ENCODE data around the gene KIFBP.
"Not testable (repeated sequence)": the region's sequence is repeated elsewhere in the genome, so short reads cannot be mapped to it uniquely, and the experiment has no call there.

Gene KIFBP

GRCh38 chr10:69005704-69006485 is 17.3 kb downstream of the KIFBP start:
- DNase-seq: no peak

- DNase-seq: no peak
These were observed 18.7 kb downstream of the KIFBP start for GRCh38 chr10:69007260-69007659.

DNA sequence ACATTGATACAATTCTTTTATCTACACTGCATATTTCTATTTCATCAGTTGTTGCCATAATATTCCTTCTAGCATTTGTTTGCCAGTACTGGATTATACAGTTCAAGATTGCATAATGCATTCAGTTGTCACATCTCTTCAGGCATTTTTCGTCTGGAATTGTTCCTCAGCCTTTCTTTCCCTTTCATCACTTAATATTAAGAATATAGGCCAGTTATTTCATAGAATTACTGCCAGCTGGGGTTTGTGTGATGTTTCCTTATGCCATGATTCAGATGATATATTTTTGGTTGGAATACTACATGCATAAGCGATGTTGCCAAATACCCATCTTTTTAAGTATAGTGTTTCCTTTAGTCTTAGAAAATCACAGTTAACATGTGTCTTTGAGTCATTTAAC is 20.8 kb downstream of the KIFBP start:
- DNase-seq: no peak

DNA sequence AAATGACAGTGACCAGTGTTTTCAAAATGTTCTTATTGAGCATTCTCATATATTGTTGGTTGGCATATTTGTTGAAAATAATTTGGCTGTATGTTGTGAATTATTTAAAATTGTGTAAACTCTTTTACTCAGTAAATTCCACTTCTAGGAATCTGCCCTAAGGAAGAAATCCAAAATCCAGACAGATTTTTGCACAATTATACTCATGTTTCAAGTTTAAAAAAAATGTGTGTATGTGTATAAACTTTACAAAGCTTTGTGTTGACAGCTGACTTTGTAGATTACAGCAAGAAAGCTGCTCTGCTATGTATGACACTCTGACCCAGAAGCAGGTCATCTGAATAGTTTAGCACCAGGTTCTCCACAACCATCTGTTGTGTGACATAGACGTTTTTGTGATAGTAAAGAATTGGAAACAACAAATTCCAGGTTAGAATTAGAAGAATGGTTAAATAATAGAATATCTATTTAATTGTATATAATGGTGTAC is 21.6 kb downstream of the KIFBP start:
- DNase-seq: no peak

GRCh38 chr10:69012778-69013177 is 24.2 kb downstream of the KIFBP start:
- not testable (repeated sequence) for DNase-seq

DNA sequence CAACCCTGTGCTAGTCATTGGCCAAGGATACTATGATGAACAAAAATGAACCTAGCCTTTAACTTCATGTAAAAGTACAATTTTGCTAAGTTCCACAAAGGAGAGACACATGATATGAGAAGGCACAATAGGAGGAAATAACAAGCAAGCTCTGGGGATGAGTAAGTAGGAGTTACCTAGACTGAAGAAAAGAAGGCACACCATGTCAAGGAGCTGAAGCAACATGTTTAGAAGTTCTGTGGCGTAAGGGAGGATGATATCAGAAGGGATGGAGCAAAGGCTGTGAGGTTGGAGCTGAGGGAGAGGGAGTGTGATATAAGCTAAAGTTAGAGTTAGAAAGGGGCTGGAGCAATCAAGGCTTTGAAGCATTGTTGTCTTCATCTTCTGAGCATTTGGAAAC is 25.6 kb downstream of the KIFBP start:
- no peak for DNase-seq

DNA sequence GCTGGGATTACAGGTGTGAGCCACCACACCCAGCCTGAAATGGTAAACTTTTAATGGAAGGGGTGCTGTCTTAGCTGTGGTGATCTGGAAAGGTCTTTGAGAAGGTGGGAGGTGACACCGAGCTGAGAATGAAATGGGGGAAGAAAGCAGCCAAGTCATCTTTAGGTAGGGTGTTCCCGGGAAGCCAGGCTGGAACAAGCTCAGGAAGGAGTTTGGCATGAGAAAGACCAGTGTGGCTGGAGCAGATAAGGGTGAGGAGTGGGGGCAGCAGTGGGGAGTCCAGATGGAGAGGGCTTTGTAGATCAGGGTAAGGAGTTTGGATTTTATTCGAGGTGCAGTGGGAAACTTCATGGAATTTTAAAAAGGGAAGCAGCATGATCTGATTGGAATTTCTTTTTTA is 30.0 kb downstream of the KIFBP start:
- no peak for DNase-seq

GRCh38 chr10:69022611-69023010 is 34.0 kb downstream of the KIFBP start:
- no peak for DNase-seq

DNA sequence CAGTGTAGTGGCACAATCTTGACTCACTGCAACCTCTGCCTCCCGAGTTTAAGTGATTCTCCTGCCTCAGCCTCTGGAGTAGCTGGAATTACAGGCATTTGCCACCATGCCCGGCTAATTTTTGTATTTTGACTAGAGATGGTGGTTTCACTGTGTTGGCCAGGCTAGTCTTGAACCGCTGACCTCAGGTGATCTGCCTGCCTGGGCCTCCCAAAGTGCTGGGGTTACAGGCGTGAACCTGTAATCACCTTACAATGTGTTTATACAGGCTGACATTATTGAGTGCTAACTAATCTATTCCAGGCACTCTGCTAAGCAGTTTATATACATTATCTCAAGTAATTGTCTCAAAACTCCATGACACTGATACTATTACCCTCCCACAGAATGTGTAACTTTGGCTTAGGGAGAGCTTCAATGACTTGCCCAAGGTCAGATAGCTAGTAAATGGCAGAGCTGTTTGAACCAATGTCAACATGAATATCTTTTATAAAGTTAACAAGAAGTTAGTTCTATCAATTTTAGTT is 36.8 kb downstream of the KIFBP start:
- no peak for DNase-seq

DNA sequence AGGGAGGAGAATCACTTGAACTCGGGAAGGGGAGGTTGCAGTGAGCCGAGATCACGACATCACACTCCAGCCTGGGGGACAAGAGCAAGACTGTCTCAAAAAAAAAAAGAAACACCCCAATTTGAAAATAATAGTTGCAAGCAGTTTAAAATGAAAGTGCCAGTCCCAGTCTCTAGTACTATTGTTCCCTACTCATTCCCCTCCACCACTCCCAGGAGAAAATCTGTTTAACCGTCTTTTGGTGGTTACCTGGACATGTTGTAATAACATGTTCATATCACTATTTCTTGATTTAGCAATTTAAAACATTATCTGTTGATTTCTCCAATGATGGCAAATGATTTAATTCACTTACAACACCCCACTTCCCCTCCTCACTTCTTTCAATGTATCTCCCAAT is 44.7 kb downstream of the KIFBP start:
- DNase-seq: no peak

GRCh38 chr10:69037489-69037888 is 48.9 kb downstream of the KIFBP start:
- no peak for DNase-seq

GRCh38 chr10:69040904-69041303 is 52.3 kb downstream of the KIFBP start:
- DNase-seq: not testable (repeated sequence)

- no peak for DNase-seq
These were observed 53.8 kb downstream of the KIFBP start for GRCh38 chr10:69042417-69042816.

DNA sequence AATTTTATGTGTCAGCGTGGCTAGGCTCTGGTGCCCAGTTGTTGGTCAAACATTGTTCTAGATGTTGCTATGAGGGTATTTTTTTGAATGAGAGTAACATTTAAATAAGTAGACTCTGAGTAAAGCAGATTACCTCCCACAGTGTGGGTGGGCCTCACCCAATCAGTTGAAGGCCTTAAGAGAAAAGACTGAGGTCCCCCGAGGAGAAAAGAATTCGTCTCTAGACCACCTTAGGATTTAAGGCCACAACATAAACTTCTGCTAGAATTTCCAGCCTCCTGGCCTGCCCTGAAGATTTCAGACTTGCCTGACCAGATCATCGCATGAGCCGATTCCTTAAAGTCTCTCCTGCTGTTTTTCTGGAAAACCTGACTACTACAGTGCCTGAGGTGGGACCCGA is 54.2 kb downstream of the KIFBP start:
- DNase-seq: no peak

DNA sequence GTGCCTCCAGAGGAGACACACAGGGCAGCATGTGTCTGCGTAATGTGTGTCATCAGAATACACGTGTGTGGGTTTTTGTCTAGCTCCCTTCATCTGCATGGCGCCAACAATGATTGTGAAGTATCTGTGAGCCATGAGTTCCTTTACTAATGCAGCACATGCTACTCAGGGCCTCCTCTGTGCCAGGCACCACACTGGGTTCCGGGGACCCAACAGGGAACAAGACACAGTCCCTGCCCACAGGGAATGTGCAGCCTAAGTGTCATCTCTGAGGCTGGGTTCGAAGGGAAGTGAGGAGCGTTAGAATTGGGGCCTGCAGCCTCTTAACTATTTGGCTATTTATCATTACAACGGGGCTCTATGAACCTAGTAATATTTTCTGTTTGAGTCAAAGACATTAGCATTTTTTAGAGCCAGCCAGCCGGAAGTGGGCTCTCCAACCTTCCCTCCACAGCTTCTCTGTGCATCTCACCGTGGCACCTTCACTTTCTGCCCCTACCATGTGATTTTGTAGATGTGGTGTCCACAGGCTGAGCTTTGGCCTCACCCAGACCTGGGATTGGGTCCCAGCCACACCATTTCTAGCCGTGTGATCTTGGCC is 55.4 kb downstream of the KIFBP start:
- DNase-seq: no peak

- DNase-seq: no peak
These were observed 55.9 kb downstream of the KIFBP start for GRCh38 chr10:69044546-69044945.

- DNase-seq: no peak
These were observed 57.1 kb downstream of the KIFBP start for GRCh38 chr10:69045441-69046300.

- DNase-seq: no peak
These were observed 58.7 kb downstream of the KIFBP start for GRCh38 chr10:69047111-69047832.

DNA sequence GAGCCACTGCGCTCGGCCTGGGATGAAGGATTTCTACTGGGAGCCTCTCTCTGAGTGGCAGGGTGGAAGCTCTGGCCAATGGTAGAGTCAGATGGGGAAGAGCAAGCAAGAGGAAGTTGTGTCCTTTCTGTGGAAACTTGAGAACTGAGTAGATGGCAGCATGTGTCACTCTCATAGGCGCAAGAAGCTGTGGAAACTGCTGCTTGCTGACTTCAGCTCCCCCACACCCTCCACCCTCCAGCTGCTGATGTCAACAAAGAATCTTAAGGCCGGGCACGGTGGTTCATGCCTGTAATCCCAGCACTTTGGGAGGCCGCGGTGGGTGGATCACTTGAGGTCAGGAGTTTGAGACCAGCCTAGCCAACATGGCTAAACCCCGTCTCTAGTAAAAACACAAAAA is 59.5 kb downstream of the KIFBP start:
- no peak for DNase-seq

DNA sequence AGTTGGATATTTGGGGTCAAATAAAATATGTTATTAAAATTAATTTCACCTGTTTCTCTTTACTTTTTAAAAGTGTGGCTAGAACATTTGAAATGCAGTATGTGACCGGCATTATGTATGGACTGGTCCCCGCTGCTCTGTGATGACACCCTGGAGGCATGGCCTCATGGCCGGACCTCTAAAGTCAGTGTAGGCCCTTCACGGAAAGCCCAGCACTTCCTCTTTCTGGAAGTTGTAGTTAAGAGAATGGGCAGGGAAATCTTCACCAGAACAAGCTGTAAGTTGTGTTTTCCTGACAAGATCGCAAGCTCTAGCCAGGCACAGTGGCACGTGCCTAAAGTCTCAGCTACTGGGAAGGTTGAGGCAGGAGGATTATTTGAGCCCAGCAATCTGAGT is 61.0 kb downstream of the KIFBP start:
- no peak for DNase-seq

GRCh38 chr10:69051303-69051702 is 62.7 kb downstream of the KIFBP start:
- DNase-seq: no peak

DNA sequence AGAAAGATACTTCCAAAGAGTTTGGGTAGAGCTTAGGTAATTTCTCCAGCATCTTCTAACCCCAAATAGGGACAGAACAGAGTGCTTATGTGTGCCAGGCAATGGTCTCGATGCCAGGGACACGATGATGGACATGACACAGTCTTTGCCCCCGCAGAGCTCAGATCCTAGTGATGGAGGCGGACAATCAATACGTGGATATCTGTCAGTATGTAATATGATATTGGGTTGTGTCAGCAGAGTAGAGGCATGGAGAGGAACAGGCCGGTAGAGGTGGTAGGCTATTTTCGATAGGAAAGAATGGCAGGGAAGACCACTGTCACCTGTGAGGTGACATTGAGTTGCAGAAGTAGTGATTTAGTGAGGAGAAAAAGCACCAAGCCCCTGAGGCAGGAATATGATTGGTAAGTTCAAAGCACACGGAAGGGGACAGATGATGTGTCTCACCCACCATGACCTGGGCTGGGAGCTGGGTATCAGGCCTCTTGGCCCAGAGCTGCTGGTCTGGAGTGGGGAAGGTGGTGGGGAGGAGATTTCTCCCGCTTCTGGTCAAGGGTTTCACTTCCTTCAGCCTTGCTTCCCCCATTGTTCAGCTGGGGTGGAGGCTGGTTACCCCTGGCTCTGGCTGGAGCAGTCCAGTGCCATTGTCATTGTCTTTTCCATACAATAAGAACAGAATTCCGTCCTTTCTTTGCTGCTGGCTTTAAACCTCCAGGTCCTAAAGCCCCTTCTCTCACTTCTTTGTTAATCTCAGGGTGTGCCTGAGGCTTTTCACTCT is 63.3 kb downstream of the KIFBP start:
- DNase-seq: no peak

All from islet precursor cell (in vitro differentiated cells).